Neural crest cell (in vitro differentiated cells): ENCODE results near the gene ADAMTS16. TPM values are rescaled to one million over a fixed set of nuclear protein-coding genes. Genes with fewer than 3 reads are reported as not detected.

Experiments used
- DNase-seq: peaks from one replicate; pipeline ENCODE4 v3.0.0; 2021; ENCODE audit warnings: low read depth, mixed read lengths, low spot score
- H3K27ac Mint-ChIP-seq: one replicate; pipeline ENCODE4 v1.8.0; 2021; ENCODE audit warnings: mild to moderate bottlenecking, mixed read lengths; ENCODE audit not compliant: unreplicated experiment
- H3K27me3 Mint-ChIP-seq: 2 replicates; pipeline ENCODE4 v1.8.0; 2021; ENCODE audit warnings: low read depth, mild to moderate bottlenecking, mixed read lengths
- H3K36me3 Mint-ChIP-seq: 2 replicates; pipeline ENCODE4 v1.8.0; 2021; ENCODE audit warnings: low read depth, mild to moderate bottlenecking, mixed read lengths
- H3K4me1 Mint-ChIP-seq: 2 replicates; pipeline ENCODE4 v1.8.0; 2021; ENCODE audit warnings: mixed read lengths
- H3K4me3 Mint-ChIP-seq: one replicate; pipeline ENCODE4 v1.8.0; 2021; ENCODE audit warnings: mild to moderate bottlenecking, mixed read lengths
- H3K9me3 Mint-ChIP-seq: 2 replicates; pipeline ENCODE4 v1.8.0; 2021; ENCODE audit warnings: mixed read lengths
- CTCF ChIP-seq: fragments of 200-600 bp; sonication (generic); conservative IDR thresholded peaks from 2 replicates; pipeline ENCODE4 v1.5.0; 2021; ENCODE audit warnings: antibody characterized with exemption, mild to moderate bottlenecking
- total RNA-seq: library from RNA; stranded (reverse); gene quantifications from 2 replicates; pipeline ENCODE4 v1.2.1, GENCODE V29; 2021

The ADAMTS16 gene
- total RNA-seq, 1 donor from 2014 or later: 1.7 TPM

GRCh38 chr5:5198815-5199214 is 58.7 kb downstream of the ADAMTS16 start:
- no peak for TF ChIP-seq CTCF
- no peaks in the 10 kb centered on the region for H3K4me1 Mint-ChIP-seq
- H3K4me3 Mint-ChIP-seq: no peak overlapping the region
- H3K27ac Mint-ChIP-seq: no peak overlapping the region
- peaks cover 4% of the 10 kb centered on the region for H3K27me3 Mint-ChIP-seq
- DNase-seq: no peak
- no peaks in the 10 kb centered on the region for H3K36me3 Mint-ChIP-seq
- H3K9me3 Mint-ChIP-seq: peaks cover 2% of the 10 kb centered on the region

GRCh38 chr5:5199495-5199894 is 59.4 kb downstream of the ADAMTS16 start:
- Mint-ChIP-seq H3K36me3 (no peaks in the 10 kb centered on the region), H3K4me3 (no peak overlapping the region), H3K9me3 (peaks cover 2% of the 10 kb centered on the region), H3K27ac (no peak overlapping the region), H3K4me1 (no peaks in the 10 kb centered on the region), H3K27me3 (peaks cover 2% of the 10 kb centered on the region)
- no peak for DNase-seq
- no peak for TF ChIP-seq CTCF

GRCh38 chr5:5200133-5200532 is 60.0 kb downstream of the ADAMTS16 start:
- TF ChIP-seq CTCF: no peak
- Mint-ChIP-seq H3K27me3 (peaks cover 2% of the 10 kb centered on the region), H3K27ac (no peak overlapping the region), H3K9me3 (peaks cover 2% of the 10 kb centered on the region), H3K4me3 (no peak overlapping the region), H3K36me3 (no peaks in the 10 kb centered on the region), H3K4me1 (no peaks in the 10 kb centered on the region)
- DNase-seq: no peak

- no peak overlapping the region for H3K27ac Mint-ChIP-seq
- H3K27me3 Mint-ChIP-seq: peaks cover 2% of the 10 kb centered on the region
- H3K4me1 Mint-ChIP-seq: no peaks in the 10 kb centered on the region
- no peak overlapping the region for H3K4me3 Mint-ChIP-seq
- no peak for TF ChIP-seq CTCF
- DNase-seq: no peak
- H3K36me3 Mint-ChIP-seq: no peaks in the 10 kb centered on the region
- peaks cover 2% of the 10 kb centered on the region for H3K9me3 Mint-ChIP-seq
These were observed 62.2 kb downstream of the ADAMTS16 start for GRCh38 chr5:5202321-5202720.

- H3K27me3 Mint-ChIP-seq: peaks cover 2% of the 10 kb centered on the region
- H3K27ac Mint-ChIP-seq: no peak overlapping the region
- no peak for TF ChIP-seq CTCF
- no peak overlapping the region for H3K4me3 Mint-ChIP-seq
- H3K4me1 Mint-ChIP-seq: no peaks in the 10 kb centered on the region
- H3K36me3 Mint-ChIP-seq: no peaks in the 10 kb centered on the region
- H3K9me3 Mint-ChIP-seq: peaks cover 2% of the 10 kb centered on the region
- no peak for DNase-seq
These were observed 63.3 kb downstream of the ADAMTS16 start for GRCh38 chr5:5203451-5203850.

- H3K4me3 Mint-ChIP-seq: no peak overlapping the region
- TF ChIP-seq CTCF: no peak
These were observed 67.7 kb downstream of the ADAMTS16 start for GRCh38 chr5:5207828-5208227.

More at GRCh38 chr5:5207828-5208227, 67.7 kb downstream of the ADAMTS16 start:
- Mint-ChIP-seq H3K9me3 (no peaks in the 10 kb centered on the region), H3K36me3 (no peaks in the 10 kb centered on the region), H3K4me1 (no peaks in the 10 kb centered on the region), H3K27me3 (no peaks in the 10 kb centered on the region), H3K27ac (no peak overlapping the region)
- DNase-seq: no peak
